T-cell (primary cell): ENCODE results near the gene PARD3B. TPM values are rescaled to one million over a fixed set of nuclear protein-coding genes. Genes with fewer than 3 reads are reported as not detected.

Source experiments
- ATAC-seq, 4 experiments: fragments of 200-7000 bp in 3 of 4; fragments of 150-1000 bp in 1 of 4; cut with Tn5 transposase; replicated peaks in 1 of 4; 1 replicate in 3 of 4; 2 replicates in 1 of 4; pipeline ENCODE4 v1.10.0; 2021; ENCODE audit warnings: moderate library complexity in 3 of 4, mild to moderate bottlenecking in 2 of 4, moderate number of reproducible peaks in 1 of 4
- CTCF ChIA-PET, 2 donors: fragments of 300-600 bp; sonication (Branson Sonifier 250); formaldehyde crosslinking; loops; one replicate each; lab custom pipeline; 2022; ENCODE audit warnings: antibody characterized with exemption in 2 of 2; lab: Charles Lee
- POLR2A ChIA-PET, 2 donors: fragments of 300-600 bp; sonication (Branson Sonifier 250); formaldehyde crosslinking; loops; one replicate each; lab custom pipeline; 2022; ENCODE audit warnings: antibody characterized with exemption in 2 of 2; lab: Charles Lee
- DNase-seq, 35 experiments: peaks; one replicate each; pipeline versions ENCODE4 v3.0.0 to v3.0.0-alpha.2; 2013 to 2023
- H3K27ac ChIP-seq: one replicate; pipeline ENCODE4 v1.5.1; 2013; ENCODE audit warnings: low read length
- H3K27me3 ChIP-seq, 2 experiments: replicated peaks in 1 of 2; 1 replicate in 1 of 2; 2 replicates in 1 of 2; pipeline versions ENCODE4 v1.6.1 to v1.7.0; 2013; ENCODE audit warnings: low read length in 1 of 2, mixed read lengths in 1 of 2; ENCODE audit not compliant: control insufficient read depth in 2 of 2, insufficient read depth in 2 of 2; ENCODE audit errors: extremely low read depth in 1 of 2
- H3K36me3 ChIP-seq, 2 donors: 1 replicate in 1 of 2; 2 replicates in 1 of 2; pipeline versions ENCODE4 v1.6.1 to v1.7.0; 2013; ENCODE audit warnings: low read length in 1 of 2; ENCODE audit not compliant: control insufficient read depth in 2 of 2, insufficient read depth in 1 of 2; ENCODE audit errors: extremely low read depth in 1 of 2
- H3K4me1 ChIP-seq, 2 experiments: 1 replicate in 1 of 2; 2 replicates in 1 of 2; pipeline versions ENCODE4 v1.6.1 to v1.7.0; 2013; ENCODE audit warnings: low read length in 2 of 2, mixed read lengths in 1 of 2; ENCODE audit not compliant: insufficient read depth in 2 of 2, control insufficient read depth in 1 of 2; ENCODE audit errors: extremely low read depth in 1 of 2
- H3K4me3 ChIP-seq, 2 donors: 1 replicate in 1 of 2; 2 replicates in 1 of 2; pipeline versions ENCODE4 v1.5.1 to v1.7.0; 2013; ENCODE audit warnings: mild to moderate bottlenecking in 2 of 2, low read length in 1 of 2, moderate library complexity in 1 of 2; ENCODE audit not compliant: control insufficient read depth in 1 of 2; ENCODE audit errors: extremely low read depth in 1 of 2
- H3K9me3 ChIP-seq: 2 replicates; pipeline ENCODE4 v1.7.0; 2013
- H3K27ac Mint-ChIP-seq, 2 donors: one replicate each; pipeline ENCODE4 v1.8.0; 2020 to 2021; ENCODE audit warnings: mild to moderate bottlenecking in 2 of 2, mixed read lengths in 2 of 2
- H3K27me3 Mint-ChIP-seq, 2 donors: one replicate each; pipeline ENCODE4 v1.8.0; 2021 to 2022; ENCODE audit warnings: mixed read lengths in 2 of 2
- H3K36me3 Mint-ChIP-seq: one replicate; pipeline ENCODE4 v1.8.0; 2021; ENCODE audit warnings: mixed read lengths
- H3K4me1 Mint-ChIP-seq, 3 donors: one replicate each; pipeline ENCODE4 v1.8.0; 2020 to 2022; ENCODE audit warnings: mixed read lengths in 3 of 3, mild to moderate bottlenecking in 1 of 3
- H3K4me3 Mint-ChIP-seq, 3 donors: one replicate each; pipeline ENCODE4 v1.8.0; 2020 to 2022; ENCODE audit warnings: mild to moderate bottlenecking in 3 of 3, mixed read lengths in 3 of 3, moderate library complexity in 3 of 3
- H3K9me3 Mint-ChIP-seq, 3 donors: one replicate each; pipeline ENCODE4 v1.8.0; 2020 to 2022; ENCODE audit warnings: mixed read lengths in 3 of 3
- WGBS: methylation state at CpG from one replicate; pipeline ENCODE4 v1.1.5; 2013; ENCODE audit warnings: missing lambda C conversion rate; ENCODE audit not compliant: insufficient coverage; 5-methylcytosine and 5-hydroxymethylcytosine counted together
- total RNA-seq, 35 experiments: library from RNA in 6 of 35; stranded (reverse) in 6 of 35; fragments of 120-200 nt in 1 of 35; gene quantifications; one replicate each; pipeline versions ENCODE4 v1.2.1 to v1.2.4 and lab custom pipeline; 2013 to 2026

Gene PARD3B
- total RNA-seq, 5 donors from 2014 or later (not counting 1 experiment from before 2014, with no cell fraction given), result 0.75 to 2.0 (median 1.6) TPM

DNA sequence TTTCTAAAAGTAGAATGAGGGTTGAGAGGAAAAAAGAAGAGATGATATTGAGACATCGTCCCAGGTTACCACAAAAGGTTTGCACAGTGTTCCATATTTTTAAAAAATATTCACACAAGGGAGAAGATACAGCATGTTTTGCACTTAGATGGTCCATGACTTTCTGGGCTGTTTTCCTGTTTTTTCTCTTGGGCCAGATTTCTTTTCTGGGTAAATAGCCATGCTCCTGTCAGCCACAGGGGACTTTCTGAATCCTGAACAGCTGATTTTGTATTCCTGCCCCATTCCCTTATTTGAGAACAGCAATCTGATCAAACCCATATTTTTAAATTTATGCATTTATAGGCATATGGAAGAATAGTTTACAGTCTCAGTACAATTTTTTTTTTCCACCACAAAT lies 951.1 kb downstream of the PARD3B start:
- no peaks in the 10 kb centered on the region for H3K4me1 ChIP-seq
- Mint-ChIP-seq H3K27ac (no peak overlapping the region), H3K4me3 (no peak overlapping the region), H3K4me1 (peaks cover 0 to 2% (median 0%) of the 10 kb centered on the region in 3 donors), H3K9me3 (peaks cover 3% of the 10 kb centered on the region in 3 donors), H3K36me3 (peaks cover 3% of the 10 kb centered on the region), H3K27me3 (peaks cover 0 to 10% of the 10 kb centered on the region in 2 donors)
- H3K27ac ChIP-seq, result no peak overlapping the region
- H3K9me3 ChIP-seq, result no peaks in the 10 kb centered on the region
- H3K4me3 ChIP-seq, result no peak overlapping the region
- ChIA-PET CTCF (no interaction called here), POLR2A (interaction anchor here in 1 of 2 donors (0.7 kb wide), 1 partner anchor 588 kb away, joined by 11 read pairs; no protein-coding TSS in a partner anchor)
- H3K27me3 ChIP-seq, result no peaks in the 10 kb centered on the region
- H3K36me3 ChIP-seq, result no peaks in the 10 kb centered on the region
- DNase-seq, result no peak
- ATAC-seq, result no peak
- WGBS, result no CpG with 5 or more reads among the region's 1 CpG

DNA sequence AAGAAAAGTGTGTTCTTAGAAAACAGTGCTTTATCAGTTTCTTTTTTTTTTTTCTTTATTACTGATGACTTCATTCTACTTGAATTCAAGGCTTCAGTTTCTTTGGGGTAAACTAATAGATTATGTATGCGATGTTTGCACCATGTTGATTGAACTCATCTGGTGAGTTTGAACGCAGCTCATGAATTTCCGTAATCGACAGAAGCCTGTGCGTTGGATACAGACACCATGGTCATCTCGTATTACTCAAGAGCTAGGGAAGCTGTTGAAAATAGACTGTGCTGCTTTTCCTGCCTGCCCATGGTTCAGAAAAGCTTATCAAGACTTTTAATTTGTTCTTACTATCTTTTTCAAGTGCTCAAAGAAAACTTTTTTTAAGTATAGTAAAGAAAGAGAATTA lies 951.5 kb downstream of the PARD3B start:
- 95% methylated on average over 5 of the region's 6 CpGs for WGBS
- peaks cover 0 to 2% (median 0%) of the 10 kb centered on the region in 3 donors for H3K4me1 Mint-ChIP-seq
- Histone ChIP-seq H3K27me3 (no peaks in the 10 kb centered on the region), H3K4me3 (no peak overlapping the region), H3K9me3 (no peaks in the 10 kb centered on the region), H3K27ac (no peak overlapping the region), H3K4me1 (no peaks in the 10 kb centered on the region), H3K36me3 (no peaks in the 10 kb centered on the region)
- peaks cover 0 to 10% of the 10 kb centered on the region in 2 donors for H3K27me3 Mint-ChIP-seq
- DNase-seq, result no peak
- POLR2A ChIA-PET, result interaction anchor here in 1 of 2 donors (0.7 kb wide), 1 partner anchor 588 kb away, joined by 11 read pairs; no protein-coding TSS in a partner anchor
- CTCF ChIA-PET, result no interaction called here
- no peaks in the 10 kb centered on the region for H3K9me3 Mint-ChIP-seq
- no peak overlapping the region for H3K27ac Mint-ChIP-seq
- no peak overlapping the region for H3K4me3 Mint-ChIP-seq
- no peaks in the 10 kb centered on the region for H3K36me3 Mint-ChIP-seq
- ATAC-seq, result no peak

DNA sequence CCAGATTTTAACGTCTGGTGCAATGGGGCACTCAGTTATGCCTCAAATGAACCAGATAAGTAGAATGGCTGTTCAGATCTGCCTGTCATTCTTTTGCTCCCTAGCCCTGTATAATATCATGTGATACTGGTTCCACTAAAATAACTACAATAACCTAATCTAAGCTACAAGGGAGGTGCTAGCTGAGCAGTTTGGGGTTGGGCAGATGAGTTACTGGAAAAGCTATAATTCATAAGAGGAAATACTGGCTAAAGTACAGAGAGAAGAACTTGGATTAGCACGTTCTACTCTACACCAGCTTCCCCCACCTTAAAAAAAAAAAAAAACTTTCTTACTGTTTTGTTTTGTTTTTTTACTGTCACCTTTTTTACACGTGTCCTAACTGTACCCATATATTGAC lies 953.7 kb downstream of the PARD3B start:
- Histone ChIP-seq H3K4me1 (no peaks in the 10 kb centered on the region), H3K9me3 (no peaks in the 10 kb centered on the region), H3K4me3 (no peak overlapping the region), H3K27ac (no peak overlapping the region), H3K36me3 (no peaks in the 10 kb centered on the region), H3K27me3 (no peaks in the 10 kb centered on the region)
- ChIA-PET POLR2A (no interaction called here), CTCF (interaction anchor here in 1 of 2 donors (0.6 kb wide), 1 partner anchor 128 kb away, joined by 3 read pairs; no protein-coding TSS in a partner anchor)
- Mint-ChIP-seq H3K27ac (no peak overlapping the region), H3K4me1 (peaks cover 0 to 2% (median 0%) of the 10 kb centered on the region in 3 donors), H3K9me3 (peaks cover 0 to 5% (median 3%) of the 10 kb centered on the region in 3 donors), H3K36me3 (no peaks in the 10 kb centered on the region), H3K27me3 (peaks cover 0 to 10% of the 10 kb centered on the region in 2 donors), H3K4me3 (no peak overlapping the region)
- no peak for DNase-seq
- 83% methylated on average over 1 of the region's 3 CpGs for WGBS
- ATAC-seq, result no peak

- Histone ChIP-seq H3K9me3 (no peaks in the 10 kb centered on the region), H3K27me3 (no peaks in the 10 kb centered on the region), H3K4me1 (no peaks in the 10 kb centered on the region), H3K36me3 (no peaks in the 10 kb centered on the region), H3K27ac (no peak overlapping the region), H3K4me3 (no peak overlapping the region)
- Mint-ChIP-seq H3K27ac (no peak overlapping the region), H3K4me1 (peaks cover 0 to 2% (median 0%) of the 10 kb centered on the region in 3 donors), H3K36me3 (no peaks in the 10 kb centered on the region), H3K9me3 (peaks cover 0 to 5% (median 3%) of the 10 kb centered on the region in 3 donors), H3K27me3 (peaks cover 0 to 7% of the 10 kb centered on the region in 2 donors), H3K4me3 (no peak overlapping the region)
- ChIA-PET CTCF (no interaction called here), POLR2A (no interaction called here)
- no CpG with 5 or more reads among the region's 4 CpGs for WGBS
- no peak for ATAC-seq
- DNase-seq, result no peak
Measured at GRCh38 chr2:205500065-205500464, 954.8 kb downstream of the PARD3B start.

DNA sequence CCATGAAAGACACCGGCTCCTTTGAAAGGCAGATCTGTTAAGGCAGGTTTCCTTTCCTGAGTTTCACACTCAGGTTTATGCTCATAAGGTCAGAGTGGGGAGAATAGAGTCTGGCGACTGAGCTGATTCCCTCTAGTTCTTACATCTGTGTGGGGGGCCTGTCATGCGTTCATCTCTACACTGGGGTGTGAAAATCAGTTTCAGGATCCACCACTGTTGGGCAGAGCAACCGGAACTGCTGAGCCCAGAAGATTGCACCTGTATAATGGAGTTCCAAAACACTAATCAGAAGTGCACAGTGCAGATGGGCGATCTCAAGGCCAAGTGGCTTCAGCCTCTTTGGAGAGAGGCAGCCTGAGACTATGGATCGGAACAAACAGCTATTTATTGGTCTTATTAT lies 955.7 kb downstream of the PARD3B start:
- Mint-ChIP-seq H3K4me1 (peaks cover 0 to 2% (median 0%) of the 10 kb centered on the region in 3 donors), H3K4me3 (no peak overlapping the region), H3K9me3 (peaks cover 0 to 5% (median 3%) of the 10 kb centered on the region in 3 donors), H3K27ac (no peak overlapping the region), H3K36me3 (no peaks in the 10 kb centered on the region), H3K27me3 (no peaks in the 10 kb centered on the region)
- Histone ChIP-seq H3K27ac (no peak overlapping the region), H3K4me1 (no peaks in the 10 kb centered on the region), H3K9me3 (no peaks in the 10 kb centered on the region), H3K4me3 (no peak overlapping the region), H3K36me3 (no peaks in the 10 kb centered on the region), H3K27me3 (no peaks in the 10 kb centered on the region)
- WGBS, result 70% methylated on average over 3 of the region's 6 CpGs
- POLR2A ChIA-PET, result no interaction called here
- CTCF ChIA-PET, result interaction anchor here in 1 of 2 donors (0.5 kb wide), 1 partner anchor 66 kb away, joined by 8 read pairs; no protein-coding TSS in a partner anchor
- ATAC-seq (no peak), DNase-seq (no peak)

GRCh38 chr2:205501826-205502225 lies 956.6 kb downstream of the PARD3B start:
- H3K9me3 Mint-ChIP-seq, result peaks cover 0 to 5% (median 3%) of the 10 kb centered on the region in 3 donors
- H3K27me3 Mint-ChIP-seq, result peaks cover 0 to 2% of the 10 kb centered on the region in 2 donors
- CTCF ChIA-PET, result interaction anchor here in 1 of 2 donors (0.6 kb wide), 1 partner anchor 333 kb away, joined by 4 read pairs; no protein-coding TSS in a partner anchor
- no peaks in the 10 kb centered on the region for H3K36me3 ChIP-seq
- peaks cover 0 to 2% (median 0%) of the 10 kb centered on the region in 3 donors for H3K4me1 Mint-ChIP-seq
- DNase-seq, result no peak
- H3K4me3 ChIP-seq, result no peak overlapping the region
- H3K4me3 Mint-ChIP-seq, result no peak overlapping the region
- no peak overlapping the region for H3K27ac ChIP-seq
- no peak overlapping the region for H3K27ac Mint-ChIP-seq
- POLR2A ChIA-PET, result interaction anchor here in 1 of 2 donors (0.6 kb wide), 1 partner anchor 15 kb away, joined by 3 read pairs; no protein-coding TSS in a partner anchor
- no peaks in the 10 kb centered on the region for H3K36me3 Mint-ChIP-seq
- H3K9me3 ChIP-seq, result no peaks in the 10 kb centered on the region
- no peaks in the 10 kb centered on the region for H3K4me1 ChIP-seq
- ATAC-seq, result no peak
- H3K27me3 ChIP-seq, result no peaks in the 10 kb centered on the region
- WGBS, result 89% methylated on average over 3 of the region's 7 CpGs
